DND-41 (cell line): ENCODE data around the gene PDZD8.

Experiments
- ATAC-seq: fragments of 200-7000 bp; cut with Tn5 transposase; 3 replicates; pipeline ENCODE4 v1.9.1; 2021; ENCODE audit warnings: low read depth; ENCODE audit not compliant: insufficient read depth
- DNase-seq: peaks from one replicate; pipeline ENCODE4 v3.0.0-alpha.2; 2020
- H2AFZ ChIP-seq: 2 replicates; pipeline ENCODE4 v1.6.0; 2012; ENCODE audit warnings: low read depth, low read length
- H3K27ac ChIP-seq: 2 replicates; pipeline ENCODE4 v1.5.1; 2012; ENCODE audit warnings: low read length, inconsistent platforms
- H3K27me3 ChIP-seq: fragments of 200-600 bp; sonication (generic); 2 replicates; pipeline ENCODE4 v1.6.0; 2012; ENCODE audit warnings: low read length, mild to moderate bottlenecking, inconsistent platforms; ENCODE audit not compliant: insufficient read depth, poor library complexity
- H3K36me3 ChIP-seq: 2 replicates; pipeline ENCODE4 v1.5.1; 2012; ENCODE audit warnings: low read length, inconsistent platforms; ENCODE audit not compliant: insufficient read depth
- H3K4me1 ChIP-seq: 2 replicates; pipeline ENCODE4 v1.5.1; 2012; ENCODE audit warnings: mild to moderate bottlenecking, low read length; ENCODE audit not compliant: insufficient read depth
- H3K4me2 ChIP-seq: 2 replicates; pipeline ENCODE4 v1.6.0; 2012; ENCODE audit warnings: mild to moderate bottlenecking, moderate library complexity, low read length, inconsistent platforms; ENCODE audit not compliant: insufficient read depth
- H3K4me3 ChIP-seq, 2 experiments: fragments of 200-600 bp in 1 of 2; shearing (Covaris generic) in 1 of 2; 2 replicates each; pipeline ENCODE4 v1.5.1; 2012 to 2016; ENCODE audit warnings: inconsistent platforms in 2 of 2, low read length in 2 of 2, mild to moderate bottlenecking in 2 of 2, low read depth in 1 of 2, moderate library complexity in 1 of 2
- H3K79me2 ChIP-seq: 2 replicates; pipeline ENCODE4 v1.6.0; 2012; ENCODE audit warnings: low read length, inconsistent platforms; ENCODE audit not compliant: insufficient read depth
- H3K9ac ChIP-seq: 2 replicates; pipeline ENCODE4 v1.6.0; 2012; ENCODE audit warnings: low read depth, mild to moderate bottlenecking, inconsistent platforms, low read length, moderate library complexity
- H3K9me3 ChIP-seq: 2 replicates; pipeline ENCODE4 v1.5.1; 2012; ENCODE audit warnings: low read length, moderate library complexity, mild to moderate bottlenecking, inconsistent platforms; ENCODE audit not compliant: insufficient read depth, severe bottlenecking
- H4K20me1 ChIP-seq: 2 replicates; pipeline ENCODE4 v1.6.0; 2012; ENCODE audit warnings: low read length; ENCODE audit not compliant: insufficient read depth
- CTCF ChIP-seq: IDR thresholded peaks from 2 replicates; pipeline ENCODE4 v1.5.1; 2012; ENCODE audit warnings: borderline replicate concordance, low read length, moderate library complexity, mild to moderate bottlenecking; ENCODE audit not compliant: poor library complexity, severe bottlenecking; ENCODE audit errors: extremely low read depth
- EZH2 ChIP-seq: IDR thresholded peaks from 3 replicates; pipeline ENCODE4 v1.6.1; 2012; ENCODE audit warnings: borderline replicate concordance, low read depth, mild to moderate bottlenecking, moderate library complexity, low read length, inconsistent platforms; ENCODE audit not compliant: severe bottlenecking

The PDZD8 gene

GRCh38 chr10:117248750-117249465 lies 126.3 kb downstream of the PDZD8 start:
- H3K4me2 ChIP-seq, result no peak overlapping the region
- TF ChIP-seq EZH2 (no peak), CTCF (no peak)
- no peaks in the 10 kb centered on the region for H3K79me2 ChIP-seq
- H3K27ac ChIP-seq, result no peak overlapping the region
- H3K9me3 ChIP-seq, result no peaks in the 10 kb centered on the region
- H3K9ac ChIP-seq, result no peak overlapping the region
- no peaks in the 10 kb centered on the region for H3K36me3 ChIP-seq
- DNase-seq (no peak), ATAC-seq (no peak)
- H2AFZ ChIP-seq, result no peak overlapping the region
- H3K4me1 ChIP-seq, result no peaks in the 10 kb centered on the region
- no peaks in the 10 kb centered on the region for H4K20me1 ChIP-seq
- H3K4me3 ChIP-seq, result no peak overlapping the region
- peaks cover 11% of the 10 kb centered on the region for H3K27me3 ChIP-seq

GRCh38 chr10:117246997-117247671 lies 128.1 kb downstream of the PDZD8 start:
- no peak overlapping the region for H3K9ac ChIP-seq
- no peak overlapping the region for H3K4me2 ChIP-seq
- peaks cover 11% of the 10 kb centered on the region for H3K27me3 ChIP-seq
- no peak overlapping the region for H3K4me3 ChIP-seq
- no peaks in the 10 kb centered on the region for H3K4me1 ChIP-seq
- H3K79me2 ChIP-seq, result no peaks in the 10 kb centered on the region
- no peak overlapping the region for H2AFZ ChIP-seq
- H3K27ac ChIP-seq, result no peak overlapping the region
- H4K20me1 ChIP-seq, result no peaks in the 10 kb centered on the region
- H3K9me3 ChIP-seq, result no peaks in the 10 kb centered on the region
- DNase-seq (no peak), ATAC-seq (peak; percentile 33; the same call in 1 of the 3 replicates)
- TF ChIP-seq EZH2, result no peak
- no peak for TF ChIP-seq CTCF
- H3K36me3 ChIP-seq, result no peaks in the 10 kb centered on the region

GRCh38 chr10:117242463-117242832 lies 132.8 kb downstream of the PDZD8 start:
- Histone ChIP-seq H3K4me3 (no peak overlapping the region), H3K4me1 (no peaks in the 10 kb centered on the region), H3K9me3 (no peaks in the 10 kb centered on the region), H3K36me3 (no peaks in the 10 kb centered on the region), H4K20me1 (no peaks in the 10 kb centered on the region), H3K4me2 (no peak overlapping the region), H3K27me3 (no peaks in the 10 kb centered on the region), H2AFZ (no peak overlapping the region), H3K27ac (no peak overlapping the region), H3K79me2 (no peaks in the 10 kb centered on the region), H3K9ac (no peak overlapping the region)
- TF ChIP-seq EZH2 (no peak), CTCF (no peak)
- DNase-seq (no peak), ATAC-seq (no peak)
